HG03196 (cell line): Measurements from ENCODE around the gene TRIM4.
"Not testable (repeated sequence)": the region's sequence is repeated elsewhere in the genome, so short reads cannot be mapped to it uniquely, and the experiment has no call there.

Experiments
- ATAC-seq: cut with Tn5 transposase; IDR thresholded peaks from one replicate; pipeline ENCODE4 v1.9.1; 2021; ENCODE audit not compliant: unreplicated experiment

The TRIM4 gene

DNA sequence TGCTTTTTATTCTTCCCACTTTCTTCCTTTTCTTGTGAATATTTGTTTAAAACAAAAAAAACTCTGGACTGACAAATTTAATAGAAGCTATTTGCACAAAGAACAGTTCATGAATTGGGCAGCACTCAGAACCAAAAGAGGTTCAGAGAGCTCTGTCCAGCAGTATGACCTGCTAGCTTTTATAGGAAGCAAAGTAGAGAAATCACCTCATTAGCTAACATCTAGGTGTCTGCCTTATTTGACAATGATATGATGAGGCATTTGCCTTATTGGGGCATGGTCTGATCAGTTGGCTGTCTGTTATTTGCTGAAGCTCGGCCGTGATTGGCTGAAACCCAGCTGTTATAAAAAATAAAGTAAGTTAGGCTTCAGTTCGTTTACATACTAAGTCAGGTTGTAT lies 819 bp upstream of the TRIM4 start:
- ATAC-seq, result no peak

- no peak for ATAC-seq
Measured at GRCh38 chr7:99919814-99920112, 433 bp upstream of the TRIM4 start.

DNA sequence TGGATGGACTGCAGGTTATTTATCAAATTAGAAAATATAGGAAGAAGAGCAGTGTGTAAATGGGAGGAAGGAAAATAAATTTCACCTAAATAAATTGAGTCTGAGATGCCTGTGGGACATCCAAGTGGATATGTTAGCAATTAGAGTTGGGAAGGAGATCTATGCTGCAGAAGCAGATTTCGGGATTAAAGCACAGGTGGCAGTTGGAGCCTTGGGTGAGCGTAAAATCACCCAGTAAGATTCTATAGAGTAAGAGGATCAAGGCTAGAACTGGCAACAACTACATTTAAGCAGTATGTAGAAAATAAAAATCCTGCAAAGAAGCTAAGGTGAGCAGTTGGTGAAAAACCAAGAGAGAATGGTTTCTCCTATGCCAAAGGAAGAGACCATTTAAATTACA lies 8.4 kb downstream of the TRIM4 start:
- ATAC-seq, result no peak

GRCh38 chr7:99901581-99901980 lies 17.7 kb downstream of the TRIM4 start:
- no peak for ATAC-seq

GRCh38 chr7:99899830-99900519 lies 19.4 kb downstream of the TRIM4 start:
- no peak for ATAC-seq

GRCh38 chr7:99898836-99899235 lies 20.5 kb downstream of the TRIM4 start:
- no peak for ATAC-seq

- ATAC-seq, result no peak
Measured at GRCh38 chr7:99898023-99898357, 21.3 kb downstream of the TRIM4 start.

- no peak for ATAC-seq
Measured at GRCh38 chr7:99897322-99898022, 21.9 kb downstream of the TRIM4 start.

GRCh38 chr7:99894738-99895137 lies 24.6 kb downstream of the TRIM4 start:
- ATAC-seq, result no peak

GRCh38 chr7:99893280-99893679 lies 26.1 kb downstream of the TRIM4 start:
- no peak for ATAC-seq

DNA sequence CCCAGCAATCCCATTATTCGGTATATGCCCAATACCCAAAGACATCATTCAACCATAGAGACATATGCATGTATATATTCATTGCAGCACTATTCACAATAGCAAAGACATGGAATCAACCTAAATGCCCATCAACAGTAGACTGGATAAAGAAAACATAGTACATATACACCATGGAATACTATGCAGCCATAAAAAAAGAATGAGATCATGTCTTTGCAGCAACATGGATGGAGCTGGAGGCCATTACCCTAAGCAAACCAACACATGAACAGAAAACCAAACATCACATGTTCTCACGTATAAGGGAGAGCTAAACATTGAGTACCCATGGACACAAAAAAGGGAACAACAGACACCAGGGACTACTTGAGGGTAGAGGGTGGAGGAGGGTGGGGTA lies 29.0 kb downstream of the TRIM4 start:
- ATAC-seq, result not testable (repeated sequence)

- ATAC-seq, result not testable (repeated sequence)
Measured at GRCh38 chr7:99888366-99888765, 31.0 kb downstream of the TRIM4 start.

- ATAC-seq, result no peak
Measured at GRCh38 chr7:99881370-99881769, 38.0 kb downstream of the TRIM4 start.

- no peak for ATAC-seq
Measured at GRCh38 chr7:99876933-99877332, 42.4 kb downstream of the TRIM4 start, which contains the start of gene OR2AE1. Gene OR2AE1, minus strand, starts transcription at chr7:99877033. Its CDS starts 0 bp downstream, at chr7:99877033.

DNA sequence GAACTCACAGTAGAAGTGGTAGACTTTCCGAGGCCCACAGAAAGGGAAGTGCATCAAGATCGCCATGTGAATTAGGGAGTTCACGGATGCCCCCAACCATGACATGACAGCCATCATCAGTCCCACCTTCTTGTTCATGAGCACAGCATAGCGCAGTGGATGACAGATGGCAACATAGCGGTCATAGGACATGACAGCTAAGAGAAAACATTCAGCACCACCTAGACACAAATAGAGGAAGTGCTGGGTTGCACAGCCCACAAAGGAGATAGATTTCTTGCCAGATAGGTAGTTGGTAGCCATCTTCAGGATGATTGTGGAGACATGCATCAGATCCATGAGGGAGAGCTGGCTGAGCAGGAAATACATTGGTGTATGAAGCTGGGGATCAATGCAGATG lies 42.8 kb downstream of the TRIM4 start:
- ATAC-seq, result no peak

DNA sequence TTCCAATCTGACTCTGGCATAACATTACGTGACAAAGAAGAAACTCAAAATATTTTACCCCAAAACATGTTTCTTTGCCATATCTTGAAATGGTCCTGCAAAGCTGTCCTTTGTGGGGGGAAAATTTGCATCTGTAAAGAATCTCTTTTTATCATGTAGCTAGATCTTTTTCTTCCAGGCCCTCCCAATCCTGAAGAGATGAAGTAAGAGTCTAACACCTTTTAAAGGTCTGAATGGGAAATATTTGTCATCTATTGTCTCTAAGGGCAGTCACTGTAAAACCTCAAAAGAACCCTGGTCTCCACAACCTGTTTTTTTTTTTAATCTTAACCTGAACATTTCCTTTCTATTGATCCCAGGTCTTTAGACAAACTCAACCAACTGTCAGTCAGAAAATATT lies 51.1 kb downstream of the TRIM4 start:
- ATAC-seq, result no peak

DNA sequence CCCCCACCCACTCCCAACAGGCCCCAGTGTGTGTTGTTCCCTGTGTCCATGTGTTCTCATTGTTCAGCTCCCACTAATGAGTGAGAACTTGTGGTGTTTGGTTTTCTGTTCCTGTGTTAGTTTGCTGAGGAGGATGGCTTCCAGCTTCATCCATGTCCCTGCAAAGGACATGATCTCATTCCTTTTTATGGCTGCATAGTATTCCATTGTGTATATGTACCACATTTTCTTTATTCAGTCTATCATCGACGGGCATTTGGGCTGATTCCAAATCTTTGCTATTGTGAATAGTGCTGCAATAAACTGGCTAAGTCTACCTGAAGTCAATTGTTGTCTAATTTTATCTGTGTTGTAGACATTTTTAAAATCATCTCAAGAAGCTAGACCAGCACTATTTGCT lies 51.9 kb downstream of the TRIM4 start:
- ATAC-seq, result not testable (repeated sequence)

DNA sequence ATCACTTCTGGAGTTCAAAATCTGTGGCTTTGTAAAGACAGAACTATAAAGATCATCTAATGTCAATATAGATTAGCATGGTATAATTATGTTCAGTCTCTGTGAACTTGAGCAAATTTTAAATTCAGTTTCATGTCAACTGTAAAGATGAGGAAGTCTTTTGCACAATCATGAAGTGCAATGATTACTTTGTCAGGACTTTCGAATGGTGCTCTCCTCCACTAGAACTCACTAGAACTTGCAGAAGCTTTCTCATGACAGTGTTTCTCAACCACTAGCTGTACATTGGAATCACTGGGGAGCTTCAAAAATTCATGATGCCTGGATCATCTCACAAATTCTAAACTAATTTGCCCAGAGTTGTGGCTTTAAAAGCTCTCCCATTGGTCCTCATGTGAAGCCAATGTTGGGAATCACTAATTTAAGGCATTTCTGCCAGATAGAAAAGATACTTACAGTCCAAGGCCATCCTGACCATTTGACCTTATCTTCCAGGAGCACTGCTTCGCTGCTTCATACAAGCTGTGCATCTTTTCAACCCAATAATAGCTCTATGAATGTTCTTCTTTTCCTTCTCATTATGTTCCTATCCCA lies 55.4 kb downstream of the TRIM4 start:
- no peak for ATAC-seq

- ATAC-seq, result no peak
Measured at GRCh38 chr7:99860281-99861127, 58.8 kb downstream of the TRIM4 start.

- ATAC-seq, result no peak
Measured at GRCh38 chr7:99855236-99855635, 64.1 kb downstream of the TRIM4 start.

DNA sequence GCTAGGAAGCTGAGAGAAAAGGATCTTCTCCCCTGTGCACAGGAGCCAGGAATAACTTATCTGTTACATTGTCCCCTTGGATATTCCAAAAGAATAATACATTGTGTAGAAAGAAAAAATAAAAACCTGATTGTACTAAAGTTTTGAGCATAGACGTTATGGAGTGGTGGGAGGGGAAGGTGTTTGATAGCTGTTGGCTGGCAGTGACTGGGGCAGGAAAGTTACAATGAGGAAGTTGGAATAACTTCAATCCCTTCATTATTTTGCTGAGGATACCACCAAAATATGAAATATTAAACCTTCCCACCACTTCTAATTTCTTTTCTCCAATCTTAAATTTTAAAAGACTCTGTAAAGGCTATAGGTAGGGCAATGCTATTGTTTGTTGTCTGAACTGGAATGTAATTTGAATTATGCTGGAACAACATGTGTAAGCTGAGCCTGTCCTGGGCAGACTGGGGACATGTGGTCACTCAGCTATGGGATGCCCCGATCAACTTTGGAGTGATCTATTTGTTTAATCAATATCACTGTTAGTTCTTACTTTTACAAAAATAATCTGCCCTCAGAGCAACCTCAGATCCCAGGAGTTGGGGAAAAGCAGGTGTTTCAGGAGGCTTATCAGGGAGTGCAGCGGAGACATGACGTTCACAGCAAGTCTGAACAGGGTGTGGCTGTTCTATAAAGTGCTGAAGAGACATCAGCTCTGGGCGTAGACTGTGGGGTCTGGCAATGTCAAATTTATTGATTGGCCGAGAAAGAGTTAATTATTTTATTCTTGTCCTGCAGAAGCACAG lies 70.7 kb downstream of the TRIM4 start:
- no peak for ATAC-seq
